ENCODE measurements around the gene NUDT3. TPM values are rescaled to one million over a fixed set of nuclear protein-coding genes. Genes with fewer than 3 reads are reported as not detected.
A peak's percentile ranks its signal among the peaks of the same experiment; 100 is the strongest.

Gene NUDT3
- polyA plus RNA-seq, 3 donors = 9.3 to 33.3 (median 10.9) TPM

GRCh38 chr6:34302929-34303328 lies 89.5 kb downstream of the NUDT3 start:
- Histone ChIP-seq H3K4me1 (ENCODE audit: control insufficient read depth in 1 of 2, insufficient read depth in 2 of 2, low read length in 2 of 2) (peaks cover 17 to 19% of the 10 kb centered on the region in 2 donors), H3K4me2 (replicated peaks; ENCODE audit: extremely low read depth, low read length, poor library complexity, severe bottlenecking) (no peak overlapping the region), H3K27ac (ENCODE audit: low read depth in 1 of 2, low read length in 2 of 2) (peak overlapping the region in 1 of 2 donors; percentile 1), H3K9me3 (replicated peaks in 1 of 2; ENCODE audit: control insufficient read depth in 1 of 2, insufficient read depth in 1 of 2, low read length in 2 of 2) (no peaks in the 10 kb centered on the region), H3K27me3 (ENCODE audit: control insufficient read depth in 2 of 2, insufficient read depth in 2 of 2, low read length in 2 of 2) (no peaks in the 10 kb centered on the region), H3K4me3 (replicated peaks in 1 of 3; ENCODE audit: low read depth in 2 of 3, low read length in 3 of 3) (no peak overlapping the region), H4K20me1 (ENCODE audit: insufficient read depth, low read length) (peaks cover 36% of the 10 kb centered on the region), H3K79me2 (ENCODE audit: insufficient read depth, low read length) (peaks cover 93% of the 10 kb centered on the region), H2AFZ (ENCODE audit: insufficient read depth, low read depth, low read length, poor library complexity, severe bottlenecking) (no peak overlapping the region), H3K36me3 (replicated peaks in 1 of 2; ENCODE audit: control insufficient read depth in 1 of 2, insufficient read depth in 2 of 2, low read length in 2 of 2) (no peaks in the 10 kb centered on the region), H3K9ac (ENCODE audit: insufficient read depth, low read length, poor library complexity, severe bottlenecking) (no peak overlapping the region)
- DNase-seq = no peak
- peaks cover 30% of the 10 kb centered on the region for H3K4me1 Mint-ChIP-seq
- TF ChIP-seq CTCF (IDR thresholded peaks at IDR 0.05) = no peak
- H3K9me3 Mint-ChIP-seq = no peaks in the 10 kb centered on the region
- H3K36me3 Mint-ChIP-seq = peaks cover 5 to 17% of the 10 kb centered on the region in 2 donors
- no peak overlapping the region for H3K4me3 Mint-ChIP-seq
- H3K27me3 Mint-ChIP-seq (ENCODE audit: low read depth in 3 of 3) = no peaks in the 10 kb centered on the region
- no peak overlapping the region for H3K27ac Mint-ChIP-seq
- no CpG with 5 or more reads among the region's 4 CpGs for WGBS (ENCODE audit: insufficient coverage)
- intact Hi-C loops (cut with micrococcal nuclease) = loop anchor here in 1 of 2 donors (5.0 to 10.0 kb wide), 2 partner anchors 44 to 48 kb away; no protein-coding TSS in a partner anchor

GRCh38 chr6:34301408-34301807 lies 91.1 kb downstream of the NUDT3 start:
- Histone ChIP-seq H3K36me3 (replicated peaks in 1 of 2; ENCODE audit: control insufficient read depth in 1 of 2, insufficient read depth in 2 of 2, low read length in 2 of 2) (no peaks in the 10 kb centered on the region), H3K79me2 (ENCODE audit: insufficient read depth, low read length) (peaks cover 84% of the 10 kb centered on the region), H2AFZ (ENCODE audit: insufficient read depth, low read depth, low read length, poor library complexity, severe bottlenecking) (no peak overlapping the region), H3K9me3 (replicated peaks in 1 of 2; ENCODE audit: control insufficient read depth in 1 of 2, insufficient read depth in 1 of 2, low read length in 2 of 2) (no peaks in the 10 kb centered on the region), H3K27me3 (ENCODE audit: control insufficient read depth in 2 of 2, insufficient read depth in 2 of 2, low read length in 2 of 2) (no peaks in the 10 kb centered on the region), H3K4me2 (replicated peaks; ENCODE audit: extremely low read depth, low read length, poor library complexity, severe bottlenecking) (no peak overlapping the region), H3K9ac (ENCODE audit: insufficient read depth, low read length, poor library complexity, severe bottlenecking) (no peak overlapping the region), H3K4me1 (ENCODE audit: control insufficient read depth in 1 of 2, insufficient read depth in 2 of 2, low read length in 2 of 2) (peaks cover 17 to 19% of the 10 kb centered on the region in 2 donors), H3K4me3 (replicated peaks in 1 of 3; ENCODE audit: low read depth in 2 of 3, low read length in 3 of 3) (no peak overlapping the region), H4K20me1 (ENCODE audit: insufficient read depth, low read length) (peaks cover 25% of the 10 kb centered on the region), H3K27ac (ENCODE audit: low read depth in 1 of 2, low read length in 2 of 2) (peak overlapping the region; percentile 1 to 88)
- no peak overlapping the region for H3K4me3 Mint-ChIP-seq
- DNase-seq = no peak
- peak overlapping the region; percentile 48 to 94 (median 73) for H3K27ac Mint-ChIP-seq
- peaks cover 7 to 11% of the 10 kb centered on the region in 2 donors for H3K36me3 Mint-ChIP-seq
- TF ChIP-seq CTCF (IDR thresholded peaks at IDR 0.05) = no peak
- WGBS (ENCODE audit: insufficient coverage) = 100% methylated on average over 2 of the region's 2 CpGs
- no peaks in the 10 kb centered on the region for H3K27me3 Mint-ChIP-seq (ENCODE audit: low read depth in 3 of 3)
- no peaks in the 10 kb centered on the region for H3K9me3 Mint-ChIP-seq
- intact Hi-C loops (cut with micrococcal nuclease) = loop anchor here in 1 of 2 donors (5.0 to 10.0 kb wide), 2 partner anchors 46 to 47 kb away; no protein-coding TSS in a partner anchor
- peaks cover 30% of the 10 kb centered on the region for H3K4me1 Mint-ChIP-seq
